Retinal pigment epithelial cell (primary cell): Measurements from ENCODE around the gene BMP2K.

Source experiments
- DNase-seq: peaks from one replicate; pipeline ENCODE4 v3.0.0-alpha.2; 2010; ENCODE audit warnings: low read depth
- H3K4me3 ChIP-seq: 2 replicates; pipeline ENCODE4 v1.5.1; 2011; ENCODE audit warnings: mild to moderate bottlenecking, low read length, control low read depth, moderate library complexity
- CTCF ChIP-seq: conservative IDR thresholded peaks from 2 replicates; pipeline ENCODE4 v1.5.1; 2011; ENCODE audit warnings: low read depth, low read length, control low read depth, inconsistent platforms

BMP2K gene

GRCh38 chr4:78764498-78764961 lies 11.6 kb upstream of the BMP2K start:
- TF ChIP-seq CTCF = no peak
- H3K4me3 ChIP-seq = no peak overlapping the region

DNA sequence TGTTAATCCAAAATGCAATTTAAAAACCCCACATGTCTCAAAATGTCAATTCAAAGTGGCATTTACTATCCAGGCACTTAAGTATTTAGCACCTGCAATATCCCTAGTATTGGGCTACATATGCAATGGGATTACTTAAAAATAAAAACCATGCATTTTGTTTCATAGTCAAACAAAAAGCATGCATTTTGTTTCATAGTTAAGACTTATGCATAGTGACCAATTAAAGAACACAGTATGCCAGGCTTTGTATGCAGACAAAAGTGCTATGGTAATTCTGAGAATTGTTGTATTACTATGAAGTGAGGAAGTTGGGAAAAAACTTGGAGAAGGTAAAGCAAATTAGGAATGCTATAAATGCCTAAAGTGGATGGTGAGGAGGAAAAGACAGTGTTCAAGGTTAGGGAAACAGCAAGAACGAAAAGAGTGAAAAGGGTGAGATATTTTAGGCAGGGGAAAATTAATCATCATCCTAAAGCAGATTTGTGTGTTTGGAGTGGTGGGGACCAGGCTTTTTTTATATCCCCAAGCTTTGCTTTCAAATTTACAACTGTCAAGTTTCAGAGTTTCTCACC lies 10.6 kb upstream of the BMP2K start:
- DNase-seq = no peak
- no peak overlapping the region for H3K4me3 ChIP-seq
- TF ChIP-seq CTCF = no peak

More at GRCh38 chr4:78764498-78764961, 11.6 kb upstream of the BMP2K start:
- DNase-seq = no peak

- DNase-seq = no peak
- TF ChIP-seq CTCF = no peak
- H3K4me3 ChIP-seq = no peak overlapping the region
These were observed 10.1 kb upstream of the BMP2K start for GRCh38 chr4:78766026-78766425.

DNA sequence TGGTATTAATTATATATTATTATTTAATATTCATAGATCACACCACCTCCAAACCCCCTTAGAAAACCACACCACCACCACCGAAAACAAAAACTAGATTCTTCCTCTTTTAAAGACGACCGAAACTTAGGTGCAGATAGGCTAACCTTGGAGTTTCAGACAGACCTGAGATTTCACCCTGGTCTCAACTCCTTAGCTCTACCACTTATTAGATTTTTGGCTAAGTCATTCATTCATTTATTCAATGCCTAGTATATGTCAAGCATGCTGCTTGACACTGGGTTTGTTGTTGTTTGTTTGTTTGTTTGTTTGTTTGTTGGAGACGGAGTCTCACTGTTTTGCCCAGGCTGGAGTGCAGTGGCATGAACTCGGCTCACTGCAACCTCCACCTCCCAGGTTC lies 9.5 kb upstream of the BMP2K start:
- no peak for TF ChIP-seq CTCF
- no peak overlapping the region for H3K4me3 ChIP-seq
- no peak for DNase-seq

GRCh38 chr4:78767350-78767749 lies 8.8 kb upstream of the BMP2K start:
- H3K4me3 ChIP-seq = no peak overlapping the region
- DNase-seq = no peak
- no peak for TF ChIP-seq CTCF

- no peak for TF ChIP-seq CTCF
- DNase-seq = no peak
- no peak overlapping the region for H3K4me3 ChIP-seq
These were observed 7.5 kb upstream of the BMP2K start for GRCh38 chr4:78768452-78769180.

DNA sequence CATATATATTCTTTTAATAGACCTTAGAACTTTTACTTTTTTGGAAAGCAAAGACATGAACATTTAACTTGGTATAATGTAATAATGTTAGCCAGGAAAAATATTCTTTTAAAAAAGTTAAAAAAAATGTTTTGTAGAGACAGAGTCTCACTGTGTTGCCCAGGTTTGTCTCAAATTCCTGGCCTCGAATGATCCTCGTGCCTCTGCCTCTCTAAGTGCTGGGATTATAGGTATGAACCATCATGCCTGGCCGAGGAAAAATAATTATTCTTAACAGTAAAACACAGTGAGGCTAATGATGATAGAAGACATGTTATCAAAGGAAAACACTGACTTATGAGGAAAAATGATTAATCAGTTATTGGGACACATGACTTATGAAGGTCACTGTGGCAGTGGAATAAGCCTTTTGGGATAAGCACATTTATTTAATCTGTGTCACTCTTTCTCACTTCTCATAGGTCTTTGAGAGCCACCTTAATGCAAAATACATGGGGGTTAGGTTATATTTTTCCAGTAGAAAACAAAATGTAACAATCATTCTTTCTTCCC lies 6.0 kb upstream of the BMP2K start:
- TF ChIP-seq CTCF = no peak
- DNase-seq = no peak
- H3K4me3 ChIP-seq = no peak overlapping the region
